ENCODE measurements around the gene TUBA1C.

Gene TUBA1C

GRCh38 chr12:49322708-49323523 is 58.0 kb downstream of the TUBA1C start, which contains the start of gene TROAP:
TSS of gene TROAP (plus strand) at chr12:49323255. CDS start at chr12:49323609, 354 bp downstream.
- no peak for TF ChIP-seq CTCF (IDR thresholded peaks at IDR 0.05; ENCODE audit: low read depth, low read length, missing control alignments)
- peak; percentile 95 for DNase-seq (ENCODE audit: low read depth)
- peak within 1 kb of the TSS; percentile 92 for H3K4me3 ChIP-seq (ENCODE audit: low read depth, low read length)

- H3K4me3 ChIP-seq (ENCODE audit: low read depth, low read length), result peak overlapping the region; percentile 92
- no peak for TF ChIP-seq CTCF (IDR thresholded peaks at IDR 0.05; ENCODE audit: low read depth, low read length, missing control alignments)
- DNase-seq (ENCODE audit: low read depth), result no peak
Observed at GRCh38 chr12:49323524-49324097, 58.7 kb downstream of the TUBA1C start.
